ENCODE measurements around the gene RASL11A.

RASL11A gene

GRCh38 chr13:27274631-27275030 lies 4.0 kb downstream of the RASL11A start:
- ATAC-seq, result no peak
- TF ChIP-seq ZFP30 (CRISPR knock-in tag; IDR thresholded peaks at IDR 0.05), result no peak
- TF ChIP-seq RARB (CRISPR knock-in tag; IDR thresholded peaks at IDR 0.05), result no peak
- no peak for TF ChIP-seq ZNF565 (CRISPR knock-in tag; conservative IDR thresholded peaks at IDR 0.05; ENCODE audit: low read depth)
- TF ChIP-seq TOX (CRISPR knock-in tag; IDR thresholded peaks at IDR 0.05; ENCODE audit: borderline replicate concordance), result no peak
- TF ChIP-seq ESRRG (CRISPR knock-in tag; IDR thresholded peaks at IDR 0.05), result no peak
- TF ChIP-seq TCF4 (CRISPR knock-in tag; IDR thresholded peaks at IDR 0.05; ENCODE audit: borderline replicate concordance), result no peak
- no peak for TF ChIP-seq OSR1 (CRISPR knock-in tag; IDR thresholded peaks at IDR 0.05)
- TF ChIP-seq CSDC2 (CRISPR knock-in tag; IDR thresholded peaks at IDR 0.05), result no peak
- TF ChIP-seq SNAI2 (CRISPR knock-in tag; IDR thresholded peaks at IDR 0.05), result no peak

- TF ChIP-seq ZFP30 (CRISPR knock-in tag; IDR thresholded peaks at IDR 0.05) (no peak), ISL1 (CRISPR knock-in tag; IDR thresholded peaks at IDR 0.05) (peak; percentile 71), OSR1 (CRISPR knock-in tag; IDR thresholded peaks at IDR 0.05) (no peak), TCF4 (CRISPR knock-in tag; IDR thresholded peaks at IDR 0.05; ENCODE audit: borderline replicate concordance) (no peak), TSHZ2 (CRISPR knock-in tag; IDR thresholded peaks at IDR 0.05) (peak; percentile 38; the same call in 1 of the 2 replicates), TOX (CRISPR knock-in tag; IDR thresholded peaks at IDR 0.05; ENCODE audit: borderline replicate concordance) (no peak), CSDC2 (CRISPR knock-in tag; IDR thresholded peaks at IDR 0.05) (no peak), ZFP3 (CRISPR knock-in tag; IDR thresholded peaks at IDR 0.05) (no peak), POU6F1 (CRISPR knock-in tag; IDR thresholded peaks at IDR 0.05; ENCODE audit: borderline replicate concordance, low read depth) (no peak), ESRRG (CRISPR knock-in tag; IDR thresholded peaks at IDR 0.05) (no peak), ARNTL (CRISPR knock-in tag; IDR thresholded peaks at IDR 0.05; ENCODE audit: borderline replicate concordance, low read depth) (no peak), CSRNP3 (CRISPR knock-in tag; IDR thresholded peaks at IDR 0.05) (no peak), GLIS3 (CRISPR knock-in tag; IDR thresholded peaks at IDR 0.05) (no peak), SNAI2 (CRISPR knock-in tag; IDR thresholded peaks at IDR 0.05) (0 out of 2 replicates have a peak, but pooled peaks have one; percentile 30), ZNF565 (CRISPR knock-in tag; conservative IDR thresholded peaks at IDR 0.05; ENCODE audit: low read depth) (no peak), RARB (CRISPR knock-in tag; IDR thresholded peaks at IDR 0.05) (no peak), CREB5 (CRISPR knock-in tag; IDR thresholded peaks at IDR 0.05; ENCODE audit: low read depth) (no peak), ZNF70 (CRISPR knock-in tag; IDR thresholded peaks at IDR 0.05) (peak; percentile 61; the same call in 1 of the 2 replicates), BACH2 (CRISPR knock-in tag; IDR thresholded peaks at IDR 0.05; ENCODE audit: borderline replicate concordance) (no peak)
- ATAC-seq, result no peak
These were observed 5.6 kb downstream of the RASL11A start for GRCh38 chr13:27276188-27276587.

- TF ChIP-seq BACH2 (CRISPR knock-in tag; IDR thresholded peaks at IDR 0.05; ENCODE audit: borderline replicate concordance) (no peak), ZFP30 (CRISPR knock-in tag; IDR thresholded peaks at IDR 0.05) (no peak), ARNTL (CRISPR knock-in tag; IDR thresholded peaks at IDR 0.05; ENCODE audit: borderline replicate concordance, low read depth) (no peak), TOX (CRISPR knock-in tag; IDR thresholded peaks at IDR 0.05; ENCODE audit: borderline replicate concordance) (no peak), ZNF565 (CRISPR knock-in tag; conservative IDR thresholded peaks at IDR 0.05; ENCODE audit: low read depth) (no peak), PPARA (CRISPR knock-in tag; IDR thresholded peaks at IDR 0.05; ENCODE audit: borderline replicate concordance) (no peak), CREB5 (CRISPR knock-in tag; IDR thresholded peaks at IDR 0.05; ENCODE audit: low read depth) (no peak), ZC3H10 (CRISPR knock-in tag; IDR thresholded peaks at IDR 0.05) (no peak), ZNF8 (CRISPR knock-in tag; IDR thresholded peaks at IDR 0.05) (no peak), ZFP3 (CRISPR knock-in tag; IDR thresholded peaks at IDR 0.05) (no peak), TCF4 (CRISPR knock-in tag; IDR thresholded peaks at IDR 0.05; ENCODE audit: borderline replicate concordance) (no peak), CSDC2 (CRISPR knock-in tag; IDR thresholded peaks at IDR 0.05) (no peak), SNAI2 (CRISPR knock-in tag; IDR thresholded peaks at IDR 0.05) (no peak), CSRNP3 (CRISPR knock-in tag; IDR thresholded peaks at IDR 0.05) (no peak), POU6F1 (CRISPR knock-in tag; IDR thresholded peaks at IDR 0.05; ENCODE audit: borderline replicate concordance, low read depth) (no peak), RARB (CRISPR knock-in tag; IDR thresholded peaks at IDR 0.05) (no peak), GLIS3 (CRISPR knock-in tag; IDR thresholded peaks at IDR 0.05) (no peak)
- ATAC-seq, result no peak
These were observed 8.9 kb downstream of the RASL11A start for GRCh38 chr13:27279506-27279905.

Measured in SK-N-SH treated with all-trans-retinoic acid at 6 μM for 48 hours (cell line).